Endothelial cell of umbilical vein (primary cell): ENCODE measurements around the gene HERC6. TPM values are rescaled to one million over a fixed set of nuclear protein-coding genes. Genes with fewer than 3 reads are reported as not detected.

Experiments
- BruUV-seq: library from RNA; stranded (reverse); fragments of 400-500 nt; replicated peaks from 2 replicates; lab custom pipeline; 2021; lab: Mats Ljungman, UMichigan
- CTCF ChIA-PET: fragments of 300-600, 350-600 bp; sonication (Branson Sonifier 250); formaldehyde crosslinking; loops from one replicate; lab custom pipeline; 2021; ENCODE audit warnings: antibody characterized with exemption, inconsistent platforms; lab: Charles Lee
- POLR2A ChIA-PET: fragments of 300-600, 350-600 bp; sonication (Branson Sonifier 250); formaldehyde crosslinking; loops from one replicate; lab custom pipeline; 2021; ENCODE audit warnings: antibody characterized with exemption, inconsistent platforms; lab: Charles Lee
- DNase-seq: peaks from one replicate; pipeline ENCODE4 v3.0.0-alpha.2; 2011; ENCODE audit warnings: low read depth, low spot score
- FAIRE-seq: peaks from 2 replicates; lab custom pipeline; 2011; peaks lifted over from hg19 to GRCh38; lab: Jason Lieb, UNC
- H2AFZ ChIP-seq: 2 replicates; pipeline ENCODE4 v1.6.0; 2012; ENCODE audit warnings: low read depth, low read length, control low read depth, inconsistent platforms
- H3K27ac ChIP-seq: 2 replicates; pipeline ENCODE4 v1.5.1; 2011; ENCODE audit warnings: low read depth, mild to moderate bottlenecking, control low read depth, low read length, moderate library complexity; ENCODE audit not compliant: insufficient read depth
- H3K27me3 ChIP-seq, 2 experiments: 2 replicates each; pipeline versions ENCODE4 v1.6.0 to v1.6.1; 2011; ENCODE audit warnings: low read length in 2 of 2, mixed read lengths in 1 of 2; ENCODE audit not compliant: control insufficient read depth in 2 of 2, insufficient read depth in 2 of 2
- H3K36me3 ChIP-seq, 2 experiments: 2 replicates in 1 of 2; 3 replicates in 1 of 2; pipeline ENCODE4 v1.5.1; 2011; ENCODE audit warnings: low read length in 2 of 2, mild to moderate bottlenecking in 1 of 2, moderate library complexity in 1 of 2; ENCODE audit not compliant: control insufficient read depth in 2 of 2, insufficient read depth in 2 of 2; ENCODE audit errors: extremely low read depth in 1 of 2
- H3K4me1 ChIP-seq: 3 replicates; pipeline ENCODE4 v1.5.1; 2011; ENCODE audit warnings: mild to moderate bottlenecking, low read length; ENCODE audit not compliant: control insufficient read depth, insufficient read depth; ENCODE audit errors: extremely low read depth
- H3K4me2 ChIP-seq: 2 replicates; pipeline ENCODE4 v1.6.1; 2011; ENCODE audit warnings: low read length, control low read depth, mixed read lengths; ENCODE audit not compliant: insufficient read depth
- H3K4me3 ChIP-seq, 3 experiments: fragments of 200-600 bp in 1 of 3; sonication (generic), shearing (Covaris generic) in 1 of 3; replicated peaks in 1 of 3; 2 replicates each; pipeline ENCODE4 v1.5.1; 2011 to 2016; ENCODE audit warnings: control low read depth in 3 of 3, low read length in 3 of 3, mild to moderate bottlenecking in 2 of 3, inconsistent platforms in 1 of 3, low read depth in 1 of 3, moderate library complexity in 1 of 3; ENCODE audit not compliant: insufficient read depth in 1 of 3
- H3K79me2 ChIP-seq: 2 replicates; pipeline ENCODE4 v1.6.0; 2012; ENCODE audit warnings: low read length, inconsistent platforms; ENCODE audit not compliant: control insufficient read depth, insufficient read depth
- H3K9ac ChIP-seq: replicated peaks from 2 replicates; pipeline ENCODE3; 2011; ENCODE audit warnings: low read length, control low read depth; ENCODE audit not compliant: insufficient read depth; ENCODE audit errors: extremely low read depth
- H3K9me1 ChIP-seq: replicated peaks from 3 replicates; pipeline ENCODE4 v1.6.0; 2011; ENCODE audit warnings: mild to moderate bottlenecking, low read length; ENCODE audit not compliant: control insufficient read depth, insufficient read depth; ENCODE audit errors: extremely low read depth
- H3K9me3 ChIP-seq: replicated peaks from 2 replicates; pipeline ENCODE4 v1.5.1; 2012; ENCODE audit warnings: low read length, inconsistent platforms; ENCODE audit not compliant: control insufficient read depth, insufficient read depth
- H4K20me1 ChIP-seq: replicated peaks from 2 replicates; pipeline ENCODE3; 2011; ENCODE audit warnings: mild to moderate bottlenecking, low read length; ENCODE audit not compliant: control insufficient read depth, insufficient read depth; ENCODE audit errors: extremely low read depth
- CTCF ChIP-seq, 2 donors: IDR thresholded peaks; 1 replicate in 1 of 2; 2 replicates in 1 of 2; pipeline ENCODE4 v1.5.1; 2011; ENCODE audit warnings: low read length in 2 of 2, mild to moderate bottlenecking in 2 of 2, moderate library complexity in 2 of 2, control low read depth in 1 of 2, inconsistent platforms in 1 of 2, low read depth in 1 of 2; ENCODE audit not compliant: insufficient read depth in 1 of 2; ENCODE audit errors: extremely low read depth in 1 of 2
- EZH2 ChIP-seq: IDR thresholded peaks from 2 replicates; pipeline ENCODE4 v1.6.1; 2012; ENCODE audit warnings: borderline replicate concordance, low read depth, mild to moderate bottlenecking, moderate library complexity, low read length, inconsistent platforms; ENCODE audit not compliant: severe bottlenecking
- FOS ChIP-seq: IDR thresholded peaks from 2 replicates; pipeline ENCODE4 v1.6.1; 2011; ENCODE audit warnings: mild to moderate bottlenecking, low read length, moderate library complexity, borderline replicate concordance; ENCODE audit not compliant: insufficient read depth
- GATA2 ChIP-seq: IDR thresholded peaks from 2 replicates; pipeline ENCODE4 v1.7.0; 2011; ENCODE audit warnings: low read depth, mild to moderate bottlenecking, moderate library complexity, mixed read lengths, low read length; ENCODE audit not compliant: insufficient read length, insufficient read depth
- JUN ChIP-seq: IDR thresholded peaks from 2 replicates; pipeline ENCODE4 v1.6.1; 2011; ENCODE audit warnings: borderline replicate concordance, low read depth; ENCODE audit not compliant: insufficient read length, insufficient read depth
- MAX ChIP-seq: IDR thresholded peaks from 2 replicates; pipeline ENCODE4 v1.6.1; 2011; ENCODE audit not compliant: insufficient read depth, insufficient read length
- MYC ChIP-seq: IDR thresholded peaks from one replicate; pipeline ENCODE4 v1.6.1; 2011; ENCODE audit warnings: mild to moderate bottlenecking, low read depth, low read length
- POLR2A ChIP-seq: IDR thresholded peaks from 2 replicates; pipeline ENCODE4 v1.6.1; 2012; ENCODE audit warnings: low read depth, mild to moderate bottlenecking, control low read depth, low read length
- POLR2AphosphoS5 ChIP-seq: IDR thresholded peaks from 2 replicates; pipeline ENCODE4 v1.6.1; 2012; ENCODE audit warnings: low read depth, mild to moderate bottlenecking, control low read depth, low read length, moderate library complexity; ENCODE audit not compliant: insufficient read depth
- dilution Hi-C: fragments of 300-500 bp; cut with MboI; formaldehyde crosslinking; loops from one replicate; pipeline ENCODE4 v1.15.0; 2019; ENCODE audit warnings: low sequenced_read_pairs; ENCODE audit not compliant: extremely low pct_ligation_motif_present
- intact Hi-C: fragments of 100-400 bp; cut with micrococcal nuclease; formaldehyde crosslinking; loops from one replicate; pipeline ENCODE4 v1.10.0; 2022
- polyA plus RNA-seq, 4 experiments: library from polyadenylated mRNA; depleted of rRNA in 3 of 4; stranded (reverse) in 3 of 4; unstranded in 1 of 4; fragments of >200 nt; gene quantifications; 2 replicates each; pipeline versions ENCODE4 v1.2.1 to v1.2.3, GENCODE V29; 2011 to 2012; ENCODE audit warnings: missing spikeins in 1 of 4
- total RNA-seq: library from RNA; stranded (reverse); gene quantifications from 2 replicates; pipeline ENCODE4 v1.2.3, GENCODE V29; 2021

The HERC6 gene
- total and polyA plus RNA-seq, 2 donors (not counting 3 experiments of a cell fraction or from before 2014, with no cell fraction given) = 2.1 to 5.0 TPM

GRCh38 chr4:88481537-88481936 is 102.9 kb downstream of the HERC6 start:
- Histone ChIP-seq H3K27ac (no peak overlapping the region), H2AFZ (no peak overlapping the region), H3K27me3 (no peaks in the 10 kb centered on the region), H3K79me2 (no peaks in the 10 kb centered on the region), H3K9me3 (no peaks in the 10 kb centered on the region), H4K20me1 (no peaks in the 10 kb centered on the region), H3K36me3 (no peaks in the 10 kb centered on the region), H3K9me1 (no peaks in the 10 kb centered on the region), H3K9ac (no peak overlapping the region), H3K4me3 (no peak overlapping the region), H3K4me1 (no peaks in the 10 kb centered on the region), H3K4me2 (no peak overlapping the region)
- no peak for FAIRE-seq
- dilution Hi-C loops = no loop called here
- ChIA-PET POLR2A (no interaction called here), CTCF (interaction anchor here (1.4 kb wide), 1 partner anchor 34 kb away, joined by 3 read pairs; no protein-coding TSS in a partner anchor)
- no TSS peak for BruUV-seq
- no peak for TF ChIP-seq POLR2AphosphoS5
- TF ChIP-seq GATA2 = no peak
- no peak for TF ChIP-seq POLR2A
- no peak for TF ChIP-seq MYC
- TF ChIP-seq FOS = no peak
- intact Hi-C loops = no loop called here
- DNase-seq = no peak

GRCh38 chr4:88489100-88489761 is 110.6 kb downstream of the HERC6 start:
- CTCF ChIA-PET = interaction anchor here (0.9 to 1.5 kb wide), 3 partner anchors 11 to 270 kb away, joined by 3 read pairs; no protein-coding TSS in a partner anchor
- dilution Hi-C loops = no loop called here
- H3K4me3 ChIP-seq = no peak overlapping the region

More at GRCh38 chr4:88489100-88489761, 110.6 kb downstream of the HERC6 start:
- no peak overlapping the region for H3K27ac ChIP-seq
- H3K4me2 ChIP-seq = no peak overlapping the region
- H3K36me3 ChIP-seq = no peaks in the 10 kb centered on the region
- POLR2A ChIA-PET = no interaction called here
- no TSS peak for BruUV-seq
- no peak overlapping the region for H3K9ac ChIP-seq
- no peak overlapping the region for H2AFZ ChIP-seq
- intact Hi-C loops = no loop called here
- FAIRE-seq (no peak), DNase-seq (no peak)
- H3K27me3 ChIP-seq = no peaks in the 10 kb centered on the region
- no peaks in the 10 kb centered on the region for H3K9me1 ChIP-seq
- no peaks in the 10 kb centered on the region for H4K20me1 ChIP-seq
- no peaks in the 10 kb centered on the region for H3K4me1 ChIP-seq
- H3K9me3 ChIP-seq = no peaks in the 10 kb centered on the region
- TF ChIP-seq JUN = no peak
- TF ChIP-seq MYC = no peak
- TF ChIP-seq MAX = no peak
- TF ChIP-seq CTCF (IDR thresholded peaks at IDR 0.05; ENCODE audit: extremely low read depth in 1 of 2, insufficient read depth in 1 of 2, low read depth in 1 of 2, low read length in 2 of 2) = no peak
- no peak for TF ChIP-seq POLR2A
- no peak for TF ChIP-seq EZH2
- no peak for TF ChIP-seq GATA2
- no peak for TF ChIP-seq FOS
- no peak for TF ChIP-seq POLR2AphosphoS5
- H3K79me2 ChIP-seq = no peaks in the 10 kb centered on the region
